Activated CD8-positive, alpha-beta memory T cell treated with anti-CD3 and anti-CD28 coated beads, Interleukin-2, amount 50 U/mL, for 4 hours (primary cell): Measurements from ENCODE around the gene CEMIP.
A peak's percentile ranks its signal among the peaks of the same experiment; 100 is the strongest.
"Not testable (repeated sequence)": the region's sequence is repeated elsewhere in the genome, so short reads cannot be mapped to it uniquely, and the experiment has no call there.

Experiments used
- DNase-seq: peaks from one replicate; pipeline ENCODE4 v3.0.0-alpha.2; 2020

The CEMIP gene

DNA sequence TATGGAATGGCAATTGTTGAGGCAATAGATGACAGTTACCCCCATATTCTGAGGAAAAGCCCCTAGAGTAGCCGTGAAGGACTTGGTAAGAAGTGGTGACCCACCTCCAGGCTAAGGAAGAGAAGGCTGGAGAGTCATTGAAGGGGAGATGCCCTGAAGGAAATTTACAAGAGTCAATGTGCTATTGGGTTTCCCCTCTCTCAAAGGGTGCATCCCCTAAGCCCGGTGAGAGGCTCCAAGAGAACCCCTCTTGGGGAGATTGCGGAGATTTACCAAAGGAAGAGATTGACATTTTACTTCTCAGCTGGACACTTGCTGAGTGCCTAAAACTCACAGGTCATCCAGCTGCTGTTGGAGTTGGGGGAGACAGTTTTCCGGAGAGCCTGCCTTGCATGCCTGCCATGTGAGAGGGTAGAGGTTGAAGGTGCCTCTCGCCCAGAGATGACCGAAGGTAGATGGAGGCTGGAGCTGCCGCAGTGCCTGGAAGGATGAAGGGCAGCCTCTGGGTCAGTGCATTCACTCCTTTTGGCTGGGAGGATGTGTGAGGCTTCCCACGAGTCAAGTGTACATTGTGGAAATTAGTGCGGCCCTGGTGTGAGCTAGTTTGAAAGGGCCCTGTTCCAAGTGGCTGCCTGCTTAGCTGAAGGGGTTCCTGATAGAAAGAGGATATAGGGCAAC is 179.8 kb downstream of the CEMIP start:
- no peak for DNase-seq

- DNase-seq, result not testable (repeated sequence)
Observed at GRCh38 chr15:80965454-80965853, 186.3 kb downstream of the CEMIP start.

DNA sequence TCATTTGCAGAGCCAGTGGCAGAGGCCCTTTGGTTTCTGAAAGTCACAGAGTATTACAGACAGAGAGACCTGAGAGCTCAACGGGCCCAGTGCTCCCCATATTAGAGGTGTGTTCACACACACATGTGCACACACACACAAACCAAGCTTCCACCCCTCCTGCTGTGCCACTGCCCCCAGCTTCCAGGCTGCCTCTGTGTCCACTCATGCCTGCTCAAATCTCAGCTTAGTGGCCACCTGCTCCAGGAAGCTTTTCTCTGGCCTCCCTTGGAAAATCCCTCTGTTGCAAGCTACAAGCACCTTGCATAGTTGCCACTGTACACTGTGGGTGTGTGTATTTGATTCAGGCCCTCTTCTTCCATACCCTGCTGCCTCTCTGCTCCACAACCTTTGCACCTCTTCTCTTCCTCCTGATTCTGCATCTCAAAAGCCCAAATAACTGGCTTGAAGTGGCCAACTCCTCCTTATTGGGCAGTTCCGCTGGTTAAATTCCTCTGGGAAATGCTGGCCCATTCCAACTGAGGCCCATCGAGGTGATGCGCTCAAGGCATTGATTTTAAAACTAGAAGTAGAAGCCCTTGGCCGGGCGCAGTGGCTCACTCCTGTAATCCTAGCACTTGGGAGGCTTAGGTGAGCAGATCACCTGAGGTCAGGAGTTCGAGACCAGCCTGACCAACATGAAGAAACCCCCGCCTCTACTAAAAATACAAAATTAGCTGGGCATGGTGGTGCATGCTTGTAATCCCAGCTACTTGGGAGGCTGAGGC is 187.4 kb downstream of the CEMIP start:
- DNase-seq, result no peak

DNA sequence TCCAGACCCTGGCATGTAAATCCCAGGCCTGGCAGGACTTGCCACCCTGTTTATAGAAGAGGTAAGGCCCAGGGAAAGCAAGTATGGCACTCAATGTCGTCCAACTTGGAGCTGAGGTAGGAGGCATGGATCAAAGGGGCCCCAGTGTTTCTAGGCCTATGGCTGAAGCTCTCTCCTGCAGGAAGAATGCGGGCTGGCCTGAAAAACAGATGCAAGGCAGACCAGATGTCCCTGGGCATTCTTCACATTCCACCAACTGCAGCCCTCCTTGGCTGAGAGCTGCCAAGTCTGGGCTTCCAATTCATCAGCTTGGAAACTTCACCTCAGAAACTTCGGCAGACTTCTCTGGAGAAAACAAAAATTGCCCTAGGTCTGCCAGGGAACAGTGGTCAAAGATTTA is 188.3 kb downstream of the CEMIP start:
- no peak for DNase-seq

DNA sequence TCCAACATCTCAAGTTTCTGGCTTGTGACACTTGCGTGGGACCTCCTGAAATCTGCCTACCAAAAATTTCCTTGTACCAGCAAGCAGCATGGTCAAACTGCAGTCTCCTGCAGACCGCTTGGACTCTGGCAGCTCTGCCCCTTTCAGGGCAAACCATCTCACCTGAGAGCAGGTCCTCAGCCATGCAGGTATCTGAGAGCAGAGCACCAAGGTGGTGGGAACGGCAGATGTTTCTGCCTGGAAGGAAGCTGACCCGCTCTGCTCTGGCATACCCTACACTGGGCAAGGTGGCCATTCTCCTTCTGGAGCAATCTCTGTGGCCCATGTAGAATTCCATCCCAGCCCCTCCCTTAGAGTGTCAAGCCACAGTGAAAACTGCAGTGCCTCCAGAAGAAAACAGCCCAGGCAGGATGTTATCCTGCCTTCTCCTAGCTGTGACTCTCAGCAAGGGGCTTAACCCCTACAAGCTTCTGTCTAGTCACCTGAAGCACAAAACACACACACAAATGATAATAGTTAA is 188.9 kb downstream of the CEMIP start:
- DNase-seq, result no peak

GRCh38 chr15:80969316-80969715 is 190.1 kb downstream of the CEMIP start:
- no peak for DNase-seq

DNA sequence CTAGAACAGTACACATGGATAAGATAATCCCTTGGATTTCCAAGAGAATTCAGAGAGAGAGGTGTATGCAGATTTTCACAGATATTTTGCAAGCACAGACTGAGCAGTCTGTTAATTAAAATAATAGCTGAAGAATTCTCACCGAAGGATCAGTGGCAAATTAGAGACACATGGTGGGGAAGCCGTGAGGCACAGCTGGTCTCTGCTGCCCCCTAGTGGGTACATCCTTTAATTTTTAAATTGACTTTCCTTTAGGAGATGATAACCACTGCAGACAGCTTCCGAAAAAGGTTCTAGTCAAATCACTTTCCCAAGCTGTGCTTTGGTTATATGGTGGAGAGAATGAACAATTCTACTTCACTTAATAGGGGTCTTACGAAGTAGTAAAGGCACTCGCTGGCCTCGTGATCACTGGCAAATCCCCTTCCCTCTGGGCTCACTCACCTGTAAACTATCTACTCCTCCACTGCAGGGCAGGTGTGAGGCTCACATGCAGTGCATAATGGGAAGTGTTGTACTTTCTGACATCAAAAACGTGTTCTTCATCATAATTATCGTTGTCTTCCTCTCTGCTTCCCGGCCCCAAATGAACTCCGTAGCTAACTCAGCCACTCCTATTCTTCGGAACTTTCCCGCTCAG is 191.0 kb downstream of the CEMIP start:
- peak; percentile 64 for DNase-seq

- DNase-seq, result no peak
Observed at GRCh38 chr15:80970658-80971057, 191.5 kb downstream of the CEMIP start.

- DNase-seq, result no peak
Observed at GRCh38 chr15:80971143-80971542, 192.0 kb downstream of the CEMIP start.

DNA sequence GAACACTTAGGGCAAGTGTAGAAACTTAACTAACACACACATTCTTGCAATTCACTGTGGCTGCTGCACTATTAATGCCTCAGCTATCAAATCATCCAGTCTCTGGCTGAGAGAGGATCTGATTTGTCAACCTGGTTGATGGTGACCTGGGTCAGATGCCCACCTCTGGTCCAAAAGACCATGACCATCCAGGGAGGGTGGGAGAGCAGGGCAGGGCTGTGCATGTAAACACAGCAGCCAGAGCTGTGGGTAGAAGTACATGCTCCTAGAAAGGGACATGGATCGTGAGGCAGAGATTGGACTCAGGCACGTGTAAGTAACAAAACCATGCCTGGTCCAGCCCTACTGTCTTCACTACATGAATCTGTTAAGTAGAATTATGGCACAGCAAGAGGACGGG is 193.1 kb downstream of the CEMIP start:
- no peak for DNase-seq

- DNase-seq, result no peak
Observed at GRCh38 chr15:80974914-80975313, 195.7 kb downstream of the CEMIP start.

DNA sequence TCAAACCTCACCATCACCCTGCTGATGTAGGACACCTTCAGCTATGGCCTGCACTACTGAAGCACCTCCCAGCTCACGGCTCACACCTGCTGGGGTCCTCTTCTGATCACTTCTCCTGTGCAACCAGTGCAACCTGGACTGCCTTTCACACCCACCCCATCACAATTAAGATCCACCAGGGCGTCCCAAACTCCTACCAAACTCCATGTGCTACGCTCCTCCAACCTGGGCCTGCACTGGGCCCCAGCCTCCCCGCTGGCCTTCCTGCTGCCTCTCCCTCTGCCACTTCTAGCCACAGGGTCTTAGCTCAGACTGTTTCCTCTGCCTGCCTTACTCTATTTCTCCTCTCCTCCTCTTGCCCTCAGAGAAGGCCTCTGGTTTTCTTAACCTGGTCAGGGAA is 197.7 kb downstream of the CEMIP start:
- DNase-seq, result no peak

- DNase-seq, result peak; percentile 31
Observed at GRCh38 chr15:80977627-80978036, 198.5 kb downstream of the CEMIP start.

- no peak for DNase-seq
Observed at GRCh38 chr15:80978685-80979329, 199.6 kb downstream of the CEMIP start.

DNA sequence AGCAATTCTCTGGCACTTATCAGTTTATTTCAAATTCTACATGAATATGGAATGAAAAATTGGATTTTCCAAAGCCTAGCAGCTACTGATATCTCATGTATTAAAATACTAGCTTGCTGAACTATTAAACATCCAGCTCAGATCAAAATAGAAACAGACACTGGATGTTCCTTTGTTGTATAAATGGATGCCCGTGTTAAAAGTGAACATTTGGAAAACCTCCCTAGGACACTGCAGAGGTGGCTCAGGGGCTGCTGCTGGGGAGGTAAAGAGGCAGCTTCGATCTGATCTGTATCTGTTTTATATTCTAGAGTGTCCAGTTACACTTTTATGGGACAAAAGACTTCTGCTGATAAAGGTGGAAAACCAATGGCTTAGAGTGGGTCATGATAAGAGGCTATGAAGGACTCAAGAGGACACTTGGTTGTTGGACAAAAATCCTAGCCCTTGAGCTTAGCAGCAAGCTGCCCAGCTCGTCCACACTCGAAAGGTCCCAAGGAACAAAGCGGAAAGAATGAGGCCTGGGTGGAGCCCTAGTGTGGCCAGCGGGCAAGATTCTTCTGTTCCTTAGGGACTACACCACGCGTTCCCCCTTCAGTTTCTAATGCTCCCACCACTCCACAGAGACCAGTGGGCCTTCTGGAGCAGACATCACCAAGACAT is 200.5 kb downstream of the CEMIP start:
- DNase-seq, result no peak

GRCh38 chr15:80982205-80982604 is 203.0 kb downstream of the CEMIP start:
- no peak for DNase-seq

- no peak for DNase-seq
Observed at GRCh38 chr15:80982839-80983238, 203.7 kb downstream of the CEMIP start.

- DNase-seq, result no peak
Observed at GRCh38 chr15:80984856-80985255, 205.7 kb downstream of the CEMIP start.

- DNase-seq, result no peak
Observed at GRCh38 chr15:80985981-80986380, 206.8 kb downstream of the CEMIP start.

DNA sequence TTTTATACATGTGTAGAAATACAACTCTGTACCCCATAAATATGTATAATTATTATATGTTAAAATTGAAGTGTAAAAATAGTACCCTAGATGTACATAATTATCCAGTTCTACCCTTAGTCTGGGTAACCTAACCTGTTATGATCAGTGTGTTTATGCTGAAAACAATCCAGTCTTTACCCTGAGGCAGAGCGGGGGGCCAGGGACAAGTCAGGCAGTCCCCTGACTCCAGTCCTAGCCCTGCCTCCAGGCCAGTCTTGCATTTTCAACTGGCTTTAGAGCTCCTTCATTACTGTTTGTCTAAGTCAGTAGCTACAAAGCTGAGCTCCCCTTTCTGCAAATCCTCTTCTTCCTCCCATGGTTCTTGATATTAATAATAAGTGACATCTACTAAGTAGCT is 207.3 kb downstream of the CEMIP start:
- DNase-seq, result no peak

- no peak for DNase-seq
Observed at GRCh38 chr15:80988148-80988796, 209.1 kb downstream of the CEMIP start.

GRCh38 chr15:80989081-80989517 is 209.9 kb downstream of the CEMIP start:
- DNase-seq, result no peak
